Effector memory CD8-positive, alpha-beta T cell (primary cell): ENCODE results near the gene CACNA2D4.
A peak's percentile ranks its signal among the peaks of the same experiment; 100 is the strongest.

Experiments used
- ATAC-seq: fragments of 150-1000 bp; cut with Tn5 transposase; replicated peaks from 2 replicates; pipeline ENCODE4 v1.10.0; 2021; ENCODE audit warnings: mild to moderate bottlenecking, moderate library complexity
- DNase-seq, 3 experiments: peaks; one replicate each; pipeline ENCODE4 v3.0.0; 2021
- H3K27ac Mint-ChIP-seq, 2 donors: one replicate each; pipeline ENCODE4 v1.8.0; 2022; ENCODE audit warnings: mild to moderate bottlenecking in 2 of 2, mixed read lengths in 2 of 2, moderate library complexity in 2 of 2
- H3K27me3 Mint-ChIP-seq, 2 donors: one replicate each; pipeline ENCODE4 v1.8.0; 2022; ENCODE audit warnings: mixed read lengths in 2 of 2
- H3K36me3 Mint-ChIP-seq: one replicate; pipeline ENCODE4 v1.8.0; 2022; ENCODE audit warnings: mild to moderate bottlenecking, moderate library complexity, mixed read lengths; ENCODE audit not compliant: insufficient read depth
- H3K4me1 Mint-ChIP-seq, 2 donors: one replicate each; pipeline ENCODE4 v1.8.0; 2022; ENCODE audit warnings: low read depth in 2 of 2, mixed read lengths in 2 of 2
- H3K4me3 Mint-ChIP-seq, 2 donors: one replicate each; pipeline ENCODE4 v1.8.0; 2022; ENCODE audit warnings: mild to moderate bottlenecking in 2 of 2, mixed read lengths in 2 of 2, moderate library complexity in 2 of 2
- H3K9me3 Mint-ChIP-seq, 2 donors: one replicate each; pipeline ENCODE4 v1.8.0; 2022; ENCODE audit warnings: mixed read lengths in 2 of 2

Gene CACNA2D4

GRCh38 chr12:1787714-1788113, 130.7 kb downstream of the CACNA2D4 start:
- Mint-ChIP-seq H3K27me3 (no peaks in the 10 kb centered on the region), H3K36me3 (peaks cover 3% of the 10 kb centered on the region), H3K4me3 (no peak overlapping the region), H3K9me3 (no peaks in the 10 kb centered on the region), H3K27ac (no peak overlapping the region), H3K4me1 (peaks cover 17 to 20% of the 10 kb centered on the region in 2 donors)
- no peak for ATAC-seq
- no peak for DNase-seq

GRCh38 chr12:1782215-1782614, 136.2 kb downstream of the CACNA2D4 start:
- H3K4me1 Mint-ChIP-seq, result peaks cover 0 to 5% of the 10 kb centered on the region in 2 donors
- no peak for DNase-seq
- H3K36me3 Mint-ChIP-seq, result peaks cover 16% of the 10 kb centered on the region
- ATAC-seq, result no peak
- H3K9me3 Mint-ChIP-seq, result no peaks in the 10 kb centered on the region
- H3K27ac Mint-ChIP-seq, result no peak overlapping the region
- no peak overlapping the region for H3K4me3 Mint-ChIP-seq
- no peaks in the 10 kb centered on the region for H3K27me3 Mint-ChIP-seq

- ATAC-seq, result no peak
- H3K4me3 Mint-ChIP-seq, result no peak overlapping the region
- H3K27me3 Mint-ChIP-seq, result no peaks in the 10 kb centered on the region
- H3K9me3 Mint-ChIP-seq, result no peaks in the 10 kb centered on the region
- no peak for DNase-seq
- H3K4me1 Mint-ChIP-seq, result peaks cover 0 to 3% of the 10 kb centered on the region in 2 donors
- no peak overlapping the region for H3K27ac Mint-ChIP-seq
- H3K36me3 Mint-ChIP-seq, result peaks cover 21% of the 10 kb centered on the region
Measured at GRCh38 chr12:1781772-1782171, 136.7 kb downstream of the CACNA2D4 start.

- Mint-ChIP-seq H3K9me3 (no peaks in the 10 kb centered on the region), H3K4me1 (peaks cover 11 to 20% of the 10 kb centered on the region in 2 donors), H3K36me3 (peaks cover 21% of the 10 kb centered on the region), H3K27me3 (no peaks in the 10 kb centered on the region), H3K4me3 (no peak overlapping the region), H3K27ac (no peak overlapping the region)
- no peak for ATAC-seq
- no peak for DNase-seq
Measured at GRCh38 chr12:1779783-1780182, 138.7 kb downstream of the CACNA2D4 start.

- Mint-ChIP-seq H3K27ac (no peak overlapping the region), H3K4me3 (no peak overlapping the region), H3K36me3 (peaks cover 20% of the 10 kb centered on the region), H3K9me3 (no peaks in the 10 kb centered on the region), H3K27me3 (no peaks in the 10 kb centered on the region), H3K4me1 (peaks cover 11 to 20% of the 10 kb centered on the region in 2 donors)
- ATAC-seq, result no peak
- no peak for DNase-seq
Measured at GRCh38 chr12:1778911-1779310, 139.5 kb downstream of the CACNA2D4 start.

- ATAC-seq (no peak), DNase-seq (no peak)
- Mint-ChIP-seq H3K27me3 (no peaks in the 10 kb centered on the region), H3K36me3 (peaks cover 22% of the 10 kb centered on the region), H3K9me3 (no peaks in the 10 kb centered on the region), H3K4me1 (peaks cover 11 to 25% of the 10 kb centered on the region in 2 donors), H3K4me3 (no peak overlapping the region), H3K27ac (no peak overlapping the region)
Measured at GRCh38 chr12:1777798-1778197, 140.7 kb downstream of the CACNA2D4 start.

- no peaks in the 10 kb centered on the region for H3K9me3 Mint-ChIP-seq
- peaks cover 25% of the 10 kb centered on the region for H3K36me3 Mint-ChIP-seq
- H3K27me3 Mint-ChIP-seq, result no peaks in the 10 kb centered on the region
- H3K27ac Mint-ChIP-seq, result peak overlapping the region; percentile 38 to 58
- DNase-seq (no peak), ATAC-seq (no peak)
- peaks cover 11 to 31% of the 10 kb centered on the region in 2 donors for H3K4me1 Mint-ChIP-seq
- H3K4me3 Mint-ChIP-seq, result no peak overlapping the region
Measured at GRCh38 chr12:1776170-1776921, 142.1 kb downstream of the CACNA2D4 start.

GRCh38 chr12:1773937-1774655, 144.4 kb downstream of the CACNA2D4 start:
- no peak for DNase-seq
- peaks cover 31% of the 10 kb centered on the region for H3K36me3 Mint-ChIP-seq
- no peak for ATAC-seq
- H3K27ac Mint-ChIP-seq, result peak overlapping the region; percentile 55 to 62
- H3K4me3 Mint-ChIP-seq, result no peak overlapping the region
- no peaks in the 10 kb centered on the region for H3K27me3 Mint-ChIP-seq
- peaks cover 13 to 31% of the 10 kb centered on the region in 2 donors for H3K4me1 Mint-ChIP-seq
- no peaks in the 10 kb centered on the region for H3K9me3 Mint-ChIP-seq

- H3K36me3 Mint-ChIP-seq, result peaks cover 13% of the 10 kb centered on the region
- H3K4me1 Mint-ChIP-seq, result peaks cover 5 to 33% of the 10 kb centered on the region in 2 donors
- peak overlapping the region in 1 of 2 donors; percentile 26 for H3K27ac Mint-ChIP-seq
- no peak overlapping the region for H3K4me3 Mint-ChIP-seq
- no peaks in the 10 kb centered on the region for H3K9me3 Mint-ChIP-seq
- DNase-seq, result no peak
- no peaks in the 10 kb centered on the region for H3K27me3 Mint-ChIP-seq
- ATAC-seq, result no peak
Measured at GRCh38 chr12:1769809-1770494, 148.5 kb downstream of the CACNA2D4 start.

GRCh38 chr12:1768615-1769014, 149.8 kb downstream of the CACNA2D4 start:
- Mint-ChIP-seq H3K4me1 (peaks cover 5 to 30% of the 10 kb centered on the region in 2 donors), H3K27ac (no peak overlapping the region), H3K9me3 (no peaks in the 10 kb centered on the region), H3K27me3 (no peaks in the 10 kb centered on the region), H3K4me3 (no peak overlapping the region), H3K36me3 (peaks cover 13% of the 10 kb centered on the region)
- DNase-seq (no peak), ATAC-seq (no peak)

- peaks cover 5 to 26% of the 10 kb centered on the region in 2 donors for H3K4me1 Mint-ChIP-seq
- no peaks in the 10 kb centered on the region for H3K9me3 Mint-ChIP-seq
- DNase-seq (no peak), ATAC-seq (no peak)
- peaks cover 6% of the 10 kb centered on the region for H3K36me3 Mint-ChIP-seq
- H3K27ac Mint-ChIP-seq, result peak overlapping the region in 1 of 2 donors; percentile 61
- no peaks in the 10 kb centered on the region for H3K27me3 Mint-ChIP-seq
- no peak overlapping the region for H3K4me3 Mint-ChIP-seq
Measured at GRCh38 chr12:1767407-1768090, 150.9 kb downstream of the CACNA2D4 start.

GRCh38 chr12:1766110-1766509, 152.3 kb downstream of the CACNA2D4 start:
- DNase-seq, result no peak
- H3K4me3 Mint-ChIP-seq, result no peak overlapping the region
- H3K9me3 Mint-ChIP-seq, result no peaks in the 10 kb centered on the region
- H3K4me1 Mint-ChIP-seq, result peaks cover 7 to 30% of the 10 kb centered on the region in 2 donors
- peaks cover 6% of the 10 kb centered on the region for H3K36me3 Mint-ChIP-seq
- H3K27ac Mint-ChIP-seq, result peak overlapping the region in 1 of 2 donors; percentile 14
- H3K27me3 Mint-ChIP-seq, result no peaks in the 10 kb centered on the region
- ATAC-seq, result no peak

GRCh38 chr12:1763153-1763552, 155.3 kb downstream of the CACNA2D4 start:
- Mint-ChIP-seq H3K4me3 (no peak overlapping the region), H3K27ac (no peak overlapping the region), H3K9me3 (no peaks in the 10 kb centered on the region), H3K36me3 (peaks cover 2% of the 10 kb centered on the region), H3K4me1 (peaks cover 5 to 37% of the 10 kb centered on the region in 2 donors), H3K27me3 (no peaks in the 10 kb centered on the region)
- no peak for DNase-seq
- ATAC-seq, result no peak
